Putamen (tissue), 1 donor: ENCODE measurements around the gene SMPX.

ENCODE experiments used
- DNase-seq: peaks from one replicate; pipeline ENCODE4 v3.0.0-alpha.2; 2016; ENCODE audit warnings: low spot score

SMPX gene

DNA sequence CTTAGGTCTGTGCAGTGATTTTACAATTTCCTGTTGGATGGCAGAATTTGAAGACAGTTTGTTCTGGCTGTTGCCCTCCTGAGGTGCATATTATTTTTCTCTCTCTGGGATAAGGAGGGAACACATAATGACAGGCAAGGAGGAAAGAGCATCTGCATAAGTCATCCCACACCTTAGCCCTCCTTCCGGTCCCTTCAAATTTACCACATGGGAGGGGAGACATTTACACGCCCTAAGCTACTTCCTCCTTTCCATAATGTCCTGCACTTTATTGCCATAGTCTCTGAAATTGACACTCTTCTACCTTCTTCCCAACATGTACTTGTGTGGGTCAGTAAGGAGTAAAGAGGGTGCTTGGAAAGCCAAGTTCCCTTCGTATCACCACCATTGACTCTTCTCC is 13.9 kb downstream of the SMPX start:
- no peak for DNase-seq

DNA sequence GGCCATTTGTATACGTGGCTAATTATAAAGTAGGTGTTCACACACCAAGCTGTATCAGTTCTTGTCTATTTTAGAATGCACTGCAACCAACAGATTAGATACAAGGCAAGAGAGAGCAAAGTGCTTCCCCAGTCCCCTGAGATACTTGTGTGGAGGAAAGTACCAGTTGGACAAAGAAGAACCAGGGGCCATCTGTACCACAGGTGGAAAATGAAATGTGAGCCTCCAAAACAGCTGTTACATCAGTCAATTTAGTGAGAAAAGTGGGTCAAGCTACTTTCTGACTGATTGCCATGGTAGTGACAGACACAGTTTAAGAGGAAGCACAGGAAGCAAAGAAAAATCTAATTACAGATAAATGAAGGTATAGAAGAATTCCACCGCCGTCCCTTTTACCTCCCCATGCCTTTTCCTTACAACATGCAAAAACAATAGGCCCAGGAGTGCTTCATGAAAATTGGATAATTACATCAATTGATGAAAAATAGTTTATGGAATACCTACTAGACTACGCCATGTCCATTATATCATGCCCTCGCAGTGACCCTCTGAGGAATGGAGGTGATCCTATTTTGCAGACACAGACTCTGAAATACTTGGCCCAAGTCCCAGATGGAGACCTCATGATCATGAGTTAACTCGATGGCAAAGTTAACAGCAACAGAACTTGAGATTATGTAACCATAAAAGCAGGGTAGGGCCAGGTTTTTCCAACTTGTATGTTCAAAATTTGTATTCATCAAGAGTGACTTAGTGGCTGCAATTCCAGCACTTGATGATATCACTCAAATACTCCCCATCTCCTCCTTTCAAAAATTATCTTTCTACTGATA is 15.8 kb downstream of the SMPX start:
- DNase-seq, result no peak

DNA sequence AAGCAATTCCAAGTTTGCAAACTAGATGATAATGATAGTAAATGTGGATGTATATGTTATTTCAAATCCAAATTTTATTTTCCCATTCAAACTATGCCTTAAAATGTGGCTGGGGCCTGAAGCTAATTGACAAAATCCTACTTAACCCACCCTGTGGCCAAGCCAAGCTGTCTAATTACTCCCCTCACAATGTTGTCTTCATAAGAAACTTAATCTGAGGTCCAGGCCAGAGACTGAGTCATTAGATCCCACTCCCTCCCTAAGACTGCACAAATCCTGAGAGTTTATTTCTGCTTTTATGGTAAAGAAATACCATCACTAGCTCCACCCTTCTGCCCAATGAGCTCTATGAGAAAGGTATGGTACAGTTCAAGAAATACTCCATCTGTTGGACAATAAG is 16.6 kb downstream of the SMPX start:
- DNase-seq, result no peak

DNA sequence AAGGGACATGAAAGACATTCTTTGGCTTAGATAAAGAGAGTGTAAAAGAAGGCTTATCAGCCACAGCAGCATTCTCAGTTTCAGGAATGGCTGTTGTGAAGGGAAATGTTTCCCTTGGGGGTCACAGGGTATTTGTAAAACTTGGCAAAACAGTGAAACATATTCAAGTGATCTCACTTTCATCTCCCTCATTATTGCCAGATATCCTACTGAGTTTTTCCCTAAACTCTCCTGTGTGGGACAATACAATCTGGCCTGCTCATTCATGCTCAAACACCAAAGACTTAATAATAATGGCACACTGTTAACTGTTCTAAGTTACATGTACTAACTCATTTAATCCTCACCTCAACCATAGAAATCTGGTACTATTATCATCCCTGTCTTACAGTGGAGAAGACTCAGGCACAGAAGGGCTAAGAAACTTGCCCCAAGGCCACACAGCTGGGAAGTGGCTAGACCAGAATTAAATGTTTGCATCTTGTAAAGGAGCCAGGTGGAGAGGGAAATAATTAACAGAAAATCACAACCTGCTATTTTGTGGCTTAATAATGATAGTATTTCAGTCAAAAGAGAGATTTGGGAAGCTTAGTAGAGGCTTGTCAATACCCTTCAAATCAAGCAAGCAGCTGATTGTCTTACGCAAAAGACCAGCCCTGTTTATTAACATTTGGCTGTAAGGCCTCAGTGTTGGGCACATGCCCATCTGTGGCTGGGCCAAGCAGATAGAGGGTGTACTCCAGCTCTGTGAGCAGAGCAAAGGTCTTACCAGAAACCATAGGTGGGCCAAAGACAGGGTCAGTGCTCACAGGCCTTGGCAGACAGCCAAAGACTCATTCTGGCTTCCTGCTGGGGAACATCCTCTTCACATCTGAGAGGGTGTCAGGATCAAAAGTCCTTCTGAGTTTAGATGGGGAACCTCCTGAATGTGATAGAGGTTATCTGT is 17.3 kb downstream of the SMPX start:
- no peak for DNase-seq

DNA sequence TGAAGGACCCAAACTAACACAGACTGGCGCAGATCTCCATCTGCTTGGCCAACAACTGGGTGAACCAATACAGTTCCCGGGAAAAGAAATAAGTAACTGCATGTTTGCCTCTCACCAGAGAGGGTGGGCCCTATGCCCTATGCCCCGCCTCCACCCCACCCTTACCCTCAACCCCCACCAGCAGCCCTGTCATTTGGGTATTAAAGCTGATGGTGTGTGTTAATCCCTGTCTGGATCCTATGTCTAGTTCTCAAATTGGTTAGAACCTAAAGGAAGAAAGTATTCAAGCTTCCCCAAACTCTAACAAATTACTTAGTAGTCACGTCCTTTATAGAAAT is 19.0 kb downstream of the SMPX start:
- no peak for DNase-seq

DNA sequence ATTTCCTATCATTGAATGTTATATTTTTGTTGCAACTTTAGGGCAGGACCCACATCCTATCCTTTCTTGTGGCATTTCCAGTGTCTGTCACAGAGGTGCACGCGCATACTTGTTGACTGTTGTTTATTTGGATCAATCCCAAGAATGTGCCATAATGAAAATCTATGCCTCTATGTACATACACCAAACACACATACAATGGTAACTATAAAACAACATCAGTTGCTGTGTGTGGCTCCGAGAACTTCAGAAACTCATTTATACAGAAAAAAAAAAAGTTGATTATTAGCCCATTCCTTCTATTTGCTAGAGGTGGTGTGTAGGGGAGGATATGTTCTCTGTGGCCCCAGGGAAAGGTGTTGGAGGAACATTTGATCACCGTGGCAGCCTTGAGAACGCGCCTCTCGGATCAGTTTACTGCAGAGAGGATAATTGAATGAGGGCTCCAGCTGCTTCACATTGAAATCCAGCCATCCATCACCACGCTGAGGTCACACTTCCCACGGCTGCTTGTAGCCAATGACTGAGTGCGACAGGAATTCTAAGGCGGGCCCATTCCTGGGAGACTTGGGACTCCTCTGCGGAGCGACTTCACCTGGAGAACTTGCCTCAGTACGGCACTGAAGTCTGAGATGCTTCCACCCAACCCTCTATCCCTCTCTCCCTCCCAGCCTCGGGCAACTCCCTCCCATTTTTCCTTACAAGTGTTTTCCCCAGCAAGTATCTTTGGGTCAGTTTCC is 19.5 kb downstream of the SMPX start:
- no peak for DNase-seq

GRCh38 chrX:21735768-21736127 is 22.2 kb downstream of the SMPX start:
- DNase-seq, result no peak

GRCh38 chrX:21735038-21735767 is 22.7 kb downstream of the SMPX start:
- no peak for DNase-seq

- no peak for DNase-seq
Observed at GRCh38 chrX:21734175-21734574, 23.7 kb downstream of the SMPX start.

DNA sequence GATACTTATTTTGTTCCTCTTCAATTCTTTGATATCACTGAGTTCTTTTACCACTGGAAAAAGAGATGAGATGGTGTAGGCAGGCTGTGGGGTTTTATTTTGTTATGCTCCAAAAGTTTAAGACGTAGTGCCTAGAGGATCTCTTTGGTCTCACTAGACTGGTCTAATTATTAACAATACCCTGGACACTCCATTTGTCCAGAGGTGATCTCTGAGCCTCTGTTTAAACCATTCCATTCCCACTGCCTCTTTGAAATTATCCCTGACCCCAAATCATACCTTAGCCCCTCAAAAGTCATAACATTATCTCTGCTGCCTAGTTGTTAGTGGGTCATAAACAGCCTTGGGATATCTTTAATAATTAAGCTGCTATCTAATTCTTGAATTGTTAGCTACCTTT is 24.2 kb downstream of the SMPX start:
- DNase-seq, result no peak

DNA sequence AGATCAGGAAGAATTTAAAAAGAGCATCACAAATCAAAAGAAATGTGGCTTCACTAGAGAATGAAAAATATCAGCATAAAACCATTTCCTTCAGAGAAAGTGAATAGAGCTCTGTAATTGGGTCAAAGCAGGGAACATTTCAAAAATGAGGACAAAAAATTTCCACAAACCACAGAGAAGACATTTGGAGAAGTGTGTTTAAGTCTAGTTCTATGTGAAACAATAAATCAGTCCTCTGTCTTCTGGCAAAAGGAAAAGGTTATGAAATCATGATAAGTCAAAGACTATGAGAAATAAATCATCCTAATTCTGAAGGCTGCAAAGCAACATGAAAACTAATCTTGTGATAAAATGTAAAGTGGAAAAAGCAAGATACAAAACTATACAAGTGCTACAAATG is 27.9 kb downstream of the SMPX start:
- no peak for DNase-seq

DNA sequence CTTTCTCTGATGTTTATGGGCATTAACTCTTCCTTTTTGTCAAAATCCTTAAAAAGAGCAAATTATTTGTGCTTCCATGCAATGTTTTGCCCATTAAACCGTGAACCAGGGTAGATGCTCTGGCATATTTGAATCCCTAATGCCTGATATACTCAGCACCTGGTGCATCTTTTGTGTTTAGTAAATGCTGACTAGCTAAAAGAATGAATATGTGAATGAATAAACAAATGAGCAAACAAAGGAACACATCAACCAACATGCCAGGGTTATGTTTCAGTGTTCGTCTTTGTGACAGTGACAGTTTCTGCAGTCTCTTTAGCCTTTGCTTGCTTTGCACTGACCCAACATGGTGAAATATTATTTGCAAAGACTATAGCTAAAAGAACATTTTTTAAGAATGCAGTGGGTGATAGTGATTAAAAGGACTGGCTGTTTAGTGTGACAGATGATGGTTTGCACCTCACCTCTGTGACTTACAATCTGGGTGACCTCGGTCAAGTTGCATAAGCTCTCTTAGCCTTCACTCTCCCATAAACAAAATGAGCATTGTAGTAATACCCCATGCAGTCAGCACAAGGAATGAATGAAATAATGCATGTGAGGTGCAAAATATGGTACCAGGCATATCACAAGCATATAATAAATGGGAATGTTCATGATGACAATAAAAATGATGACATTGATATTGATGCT is 29.5 kb downstream of the SMPX start:
- no peak for DNase-seq

- no peak for DNase-seq
Observed at GRCh38 chrX:21725916-21726315, 32.0 kb downstream of the SMPX start.

- no peak for DNase-seq
Observed at GRCh38 chrX:21725496-21725895, 32.4 kb downstream of the SMPX start.

DNA sequence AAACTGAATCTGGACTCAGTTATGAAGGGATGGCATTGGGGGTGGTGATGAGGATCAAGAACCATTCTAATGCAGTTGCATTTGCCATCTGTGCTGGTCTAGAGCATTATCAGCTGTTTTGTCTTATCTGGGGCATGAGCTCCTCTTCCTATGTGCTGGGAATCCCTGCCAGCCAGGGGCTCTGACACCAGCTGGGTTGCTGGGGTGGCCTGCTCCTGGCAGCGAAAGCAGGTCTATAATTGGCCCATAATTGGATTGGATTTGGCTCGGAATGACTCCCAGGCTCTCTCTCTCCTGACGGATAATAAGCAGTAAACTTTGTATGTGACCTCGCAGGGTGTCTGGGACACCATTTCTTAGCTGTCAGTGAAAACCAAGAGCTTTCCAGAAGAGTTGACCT is 34.1 kb downstream of the SMPX start:
- DNase-seq, result no peak

- no peak for DNase-seq
Observed at GRCh38 chrX:21723084-21723483, 34.8 kb downstream of the SMPX start.

DNA sequence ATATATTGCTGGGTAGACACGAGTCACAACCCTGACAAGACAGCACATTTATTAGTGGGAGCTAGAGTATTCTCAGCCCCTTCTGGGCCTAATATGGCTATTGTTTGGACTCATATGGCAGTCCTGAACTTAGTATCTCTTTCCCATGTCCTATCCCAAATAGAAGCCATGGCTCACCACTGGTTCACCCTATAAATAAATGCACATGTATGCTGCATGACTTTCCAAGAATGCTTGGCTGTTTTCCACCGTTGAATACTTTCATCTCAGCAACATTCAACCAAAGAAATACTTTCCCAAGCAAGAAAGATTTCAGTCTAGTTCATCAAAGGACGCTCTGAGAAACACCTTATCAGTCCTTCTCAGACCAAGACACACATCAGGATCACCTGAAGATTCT is 36.7 kb downstream of the SMPX start:
- DNase-seq, result no peak

GRCh38 chrX:21718575-21718974 is 39.3 kb downstream of the SMPX start:
- DNase-seq, result no peak

GRCh38 chrX:21717802-21718201 is 40.1 kb downstream of the SMPX start:
- DNase-seq, result no peak

DNA sequence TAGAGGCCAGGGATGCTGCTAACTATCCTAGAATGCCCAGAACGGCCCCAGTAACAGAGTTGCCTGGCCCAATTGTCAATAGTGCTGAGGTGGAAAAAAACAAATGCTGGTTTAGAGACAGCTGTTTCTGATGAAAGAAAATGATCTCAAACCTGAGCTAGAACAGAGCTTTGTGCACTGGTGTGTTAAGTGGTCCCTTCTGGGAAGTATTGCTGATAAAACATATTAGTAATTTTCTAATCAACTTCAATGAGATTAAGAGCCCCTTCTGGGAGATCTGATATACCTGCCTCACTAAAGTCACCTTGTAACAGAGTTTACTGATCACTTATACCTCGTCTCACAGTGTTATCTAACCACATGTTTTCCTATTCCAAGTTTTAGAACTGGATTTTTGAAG is 42.1 kb downstream of the SMPX start:
- no peak for DNase-seq

- no peak for DNase-seq
Observed at GRCh38 chrX:21715337-21715736, 42.6 kb downstream of the SMPX start.

- DNase-seq, result no peak
Observed at GRCh38 chrX:21711848-21712197, 46.1 kb downstream of the SMPX start.
